KOPT-K1 (cell line): ENCODE measurements around the gene C1S.
"Not testable (repeated sequence)": the region's sequence is repeated elsewhere in the genome, so short reads cannot be mapped to it uniquely, and the experiment has no call there.

Experiments used
- H3K27ac ChIP-seq: fragments of 200-600 bp; sonication (generic); 2 replicates; pipeline ENCODE4 v1.5.1; 2016; ENCODE audit warnings: antibody characterized with exemption, mild to moderate bottlenecking, low read depth, low read length; ENCODE audit not compliant: poor library complexity, severe bottlenecking
- H3K36me3 ChIP-seq: fragments of 200-600 bp; sonication (generic); 2 replicates; pipeline ENCODE4 v1.5.1; 2017; ENCODE audit warnings: antibody characterized with exemption, mild to moderate bottlenecking, low read length, moderate library complexity; ENCODE audit not compliant: insufficient read depth
- H3K9me3 ChIP-seq: fragments of 200-600 bp; sonication (generic); 2 replicates; pipeline ENCODE4 v1.5.1; 2017; ENCODE audit warnings: antibody characterized with exemption, low read length, mild to moderate bottlenecking; ENCODE audit not compliant: insufficient read depth, poor library complexity, severe bottlenecking

C1S gene

GRCh38 chr12:7099290-7099996 lies 38.9 kb downstream of the C1S start:
- Histone ChIP-seq H3K36me3 (no peaks in the 10 kb centered on the region), H3K27ac (no peak overlapping the region), H3K9me3 (no peaks in the 10 kb centered on the region)

DNA sequence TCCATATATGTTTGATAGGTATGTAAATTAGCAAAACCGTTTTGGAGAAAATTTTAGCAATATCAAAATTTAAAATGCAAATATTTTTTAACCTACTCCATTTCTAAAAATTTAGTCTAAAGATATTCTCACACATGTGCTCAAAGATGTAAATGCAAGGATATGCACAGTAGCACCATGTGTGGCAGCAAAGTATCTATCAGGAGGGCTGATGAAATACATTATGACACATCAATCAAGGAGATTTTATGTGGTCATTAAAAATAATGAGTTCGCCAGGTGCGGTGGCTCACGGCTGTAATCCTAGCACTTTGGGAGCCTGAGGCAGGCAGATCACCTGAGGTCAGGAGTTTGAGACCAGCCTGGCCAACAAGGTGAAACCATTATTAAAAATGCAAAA lies 39.7 kb downstream of the C1S start:
- Histone ChIP-seq H3K36me3 (no peaks in the 10 kb centered on the region), H3K27ac (no peak overlapping the region), H3K9me3 (no peaks in the 10 kb centered on the region)

DNA sequence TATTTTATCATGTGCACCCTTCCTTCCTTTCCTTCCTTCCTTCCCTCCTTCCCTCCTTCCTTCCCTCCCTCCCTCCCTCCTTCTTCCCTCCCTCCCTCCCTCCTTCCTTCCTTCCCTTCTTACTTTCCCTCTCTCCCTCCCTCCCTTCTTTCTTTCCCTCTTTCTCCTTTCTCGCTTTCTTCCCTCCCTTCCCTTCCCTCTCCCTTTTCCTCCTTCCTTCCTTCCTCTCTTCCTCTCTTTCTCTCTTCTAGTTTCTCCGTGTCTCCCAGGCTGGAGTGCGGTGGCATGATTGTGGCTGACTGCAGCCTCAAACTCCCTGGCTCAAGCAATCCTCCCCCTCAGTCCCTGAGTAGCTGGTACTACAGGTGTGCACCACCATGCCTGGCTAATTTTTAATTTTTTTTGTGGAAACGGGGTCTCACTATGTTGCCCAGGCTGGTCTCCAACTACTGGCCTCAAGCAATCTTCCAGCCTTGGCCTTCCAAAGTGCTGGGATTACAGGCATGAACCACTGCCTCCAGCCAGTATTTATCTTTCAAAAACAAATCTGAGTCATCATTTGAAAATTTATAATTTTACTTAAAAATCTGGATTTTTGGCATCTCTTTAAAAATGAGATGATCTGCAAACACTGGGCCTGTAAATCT lies 40.7 kb downstream of the C1S start:
- peaks cover 8% of the 10 kb centered on the region for H3K9me3 ChIP-seq

DNA sequence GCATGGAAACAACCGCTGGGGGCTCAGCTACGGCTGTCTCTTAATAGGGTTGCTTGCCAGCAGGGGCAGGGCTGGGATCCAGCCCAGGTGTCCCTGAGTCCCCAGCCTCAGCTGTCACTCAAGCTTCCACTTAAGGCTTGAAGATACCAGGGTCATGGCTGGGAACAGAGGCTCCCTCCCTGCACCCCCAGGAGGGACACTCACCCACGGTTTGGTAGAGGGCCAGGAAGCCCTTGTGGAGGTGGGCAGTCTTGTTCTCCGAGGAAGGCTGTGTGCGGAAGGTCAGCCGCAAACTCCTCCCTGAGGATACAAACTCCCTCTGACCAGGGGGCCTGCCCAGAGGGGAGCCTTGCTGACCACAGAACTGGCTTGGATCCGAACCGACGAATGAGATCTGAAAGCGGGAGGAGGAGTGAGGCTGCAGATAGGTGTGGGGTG lies 41.2 kb downstream of the C1S start:
- H3K9me3 ChIP-seq, result peaks cover 14% of the 10 kb centered on the region
- H3K27ac ChIP-seq, result no peak overlapping the region
- H3K36me3 ChIP-seq, result no peaks in the 10 kb centered on the region

More for the DNA sequence above, 40.7 kb downstream of the C1S start:
- no peaks in the 10 kb centered on the region for H3K36me3 ChIP-seq
- H3K27ac ChIP-seq, result no peak overlapping the region

GRCh38 chr12:7102582-7102981 lies 42.1 kb downstream of the C1S start:
- H3K27ac ChIP-seq, result no peak overlapping the region
- no peaks in the 10 kb centered on the region for H3K36me3 ChIP-seq
- peaks cover 16% of the 10 kb centered on the region for H3K9me3 ChIP-seq

- Histone ChIP-seq H3K9me3 (peaks cover 16% of the 10 kb centered on the region), H3K36me3 (no peaks in the 10 kb centered on the region), H3K27ac (no peak overlapping the region)
Measured at GRCh38 chr12:7103837-7104584, 43.5 kb downstream of the C1S start.

DNA sequence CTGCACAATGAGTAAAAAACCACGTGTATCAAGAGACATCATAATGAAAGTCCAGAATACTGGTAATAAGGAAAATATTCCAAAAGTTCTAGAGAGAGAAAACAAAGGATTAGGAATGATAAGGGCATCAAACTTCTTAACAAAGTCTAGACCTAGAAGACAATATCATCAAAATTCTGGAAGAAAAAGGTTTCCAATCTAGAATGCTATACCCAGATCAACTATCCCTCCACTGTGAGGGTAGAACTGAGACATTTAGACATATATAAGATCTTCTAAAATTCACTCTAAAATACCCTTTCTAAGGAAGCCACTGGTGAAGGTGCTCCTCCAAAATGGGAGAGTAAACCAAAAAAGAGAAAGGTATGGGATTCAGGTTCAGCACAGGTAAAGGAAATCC lies 45.6 kb downstream of the C1S start:
- H3K9me3 ChIP-seq, result peaks cover 16% of the 10 kb centered on the region
- H3K36me3 ChIP-seq, result no peaks in the 10 kb centered on the region
- H3K27ac ChIP-seq, result no peak overlapping the region

GRCh38 chr12:7107181-7107580 lies 46.7 kb downstream of the C1S start:
- H3K36me3 ChIP-seq, H3K27ac ChIP-seq: not testable (repeated sequence)
- H3K9me3 ChIP-seq, result peaks cover 16% of the 10 kb centered on the region

- H3K9me3 ChIP-seq, result peaks cover 16% of the 10 kb centered on the region
- H3K36me3 ChIP-seq, result no peaks in the 10 kb centered on the region
- H3K27ac ChIP-seq, result peak overlapping the region; percentile 89
Measured at GRCh38 chr12:7107636-7108002, 47.1 kb downstream of the C1S start.

DNA sequence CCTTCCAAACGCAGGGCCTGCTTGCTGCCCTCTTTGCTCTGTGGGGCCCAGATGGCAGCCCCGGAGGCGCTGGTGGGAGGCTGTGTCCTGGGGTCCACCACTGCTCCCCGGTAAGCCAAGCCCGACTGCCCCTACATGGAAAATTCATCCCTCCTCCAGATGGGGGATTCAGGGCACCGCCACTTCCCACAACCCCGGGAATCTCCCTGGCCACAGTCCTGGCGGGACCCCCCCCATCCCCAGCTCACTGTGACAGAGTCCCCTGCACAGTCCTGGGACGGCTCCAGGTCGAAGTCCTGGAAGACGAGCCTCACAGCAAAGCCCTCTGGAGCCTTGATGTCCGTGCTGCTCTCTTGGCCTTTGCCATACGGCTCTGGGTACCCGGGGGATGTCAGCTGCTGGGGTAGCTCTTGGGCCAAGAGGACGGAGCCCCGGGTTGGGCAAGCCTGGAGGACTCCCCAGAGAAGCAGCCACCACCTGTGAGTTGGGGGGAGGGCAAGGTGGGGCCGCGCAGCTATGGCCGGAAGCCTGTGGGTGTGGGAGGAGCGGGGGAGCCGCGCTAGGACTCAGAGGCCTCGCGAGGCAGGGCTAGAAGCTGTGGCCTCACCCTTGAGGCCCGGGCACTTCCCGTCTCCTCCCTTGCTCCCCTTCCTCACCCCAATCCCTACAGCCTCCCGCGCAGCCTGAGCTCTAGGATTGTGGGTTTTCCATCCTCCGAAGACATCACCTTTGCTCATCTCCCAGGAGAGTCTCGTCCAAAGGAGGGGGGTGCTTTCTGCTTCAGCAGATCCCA lies 47.7 kb downstream of the C1S start:
- Histone ChIP-seq H3K9me3 (peaks cover 16% of the 10 kb centered on the region), H3K27ac (peak overlapping the region; percentile 89), H3K36me3 (no peaks in the 10 kb centered on the region)

GRCh38 chr12:7108796-7109571 lies 48.5 kb downstream of the C1S start, which contains the start of gene C1RL:
C1RL (minus strand) TSS chr12:7109214; CDS start chr12:7109180, 34 bp downstream.
- Histone ChIP-seq H3K36me3 (0 out of 2 replicates have a peak, but pooled peaks cover 5% of the 10 kb centered on the region), H3K9me3 (peaks cover 16% of the 10 kb centered on the region), H3K27ac (peak within 1 kb of the TSS; percentile 89)

GRCh38 chr12:7109572-7109920 lies 49.0 kb downstream of the C1S start:
- Histone ChIP-seq H3K9me3 (peaks cover 16% of the 10 kb centered on the region), H3K27ac (peak overlapping the region; percentile 89), H3K36me3 (0 out of 2 replicates have a peak, but pooled peaks cover 5% of the 10 kb centered on the region)

DNA sequence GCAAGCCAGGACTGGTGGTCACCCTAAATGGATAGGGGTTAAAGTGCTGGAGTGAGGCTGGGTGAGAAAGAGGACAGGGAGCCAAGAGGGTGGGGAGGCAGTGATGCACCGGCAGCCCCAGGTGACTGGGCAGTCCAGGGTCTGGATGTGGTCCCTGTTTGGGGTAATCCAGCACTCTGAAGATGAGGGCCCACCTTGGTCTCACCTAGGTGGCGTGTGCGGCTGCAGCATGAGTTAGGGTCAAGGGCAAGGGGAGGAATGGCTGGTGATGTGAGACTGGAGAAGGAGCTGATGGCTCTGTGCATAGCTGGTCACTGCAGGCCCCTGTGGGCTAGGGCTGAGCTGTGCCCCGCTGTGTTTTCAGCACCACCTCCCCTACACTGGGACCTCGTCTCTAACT lies 50.1 kb downstream of the C1S start:
- peaks cover 14% of the 10 kb centered on the region; the same call in 1 of the 2 replicates for H3K36me3 ChIP-seq
- no peak overlapping the region for H3K27ac ChIP-seq
- peaks cover 13% of the 10 kb centered on the region for H3K9me3 ChIP-seq

DNA sequence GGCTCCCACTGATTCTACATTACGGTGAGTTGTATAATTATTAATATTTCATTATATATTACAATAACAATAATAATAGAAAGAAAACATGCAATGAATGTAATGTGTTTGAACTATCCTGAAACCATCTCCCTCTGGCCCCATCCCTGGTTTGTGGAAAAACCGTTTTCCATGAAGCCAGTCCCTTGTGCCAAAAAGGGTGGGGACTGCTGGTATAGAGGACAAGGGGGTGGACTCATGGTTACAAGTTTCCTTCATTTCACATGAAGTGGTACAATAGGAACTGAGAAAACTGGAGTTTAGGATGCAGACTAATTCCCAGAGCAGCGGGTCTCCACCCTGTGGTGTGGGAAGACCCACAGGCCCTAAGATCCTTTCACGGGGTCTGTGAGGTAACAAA lies 51.5 kb downstream of the C1S start:
- Histone ChIP-seq H3K36me3 (peaks cover 23% of the 10 kb centered on the region; the same call in 1 of the 2 replicates), H3K27ac (no peak overlapping the region), H3K9me3 (no peaks in the 10 kb centered on the region)
